ENCODE results near the gene CPM.

Gene CPM

GRCh38 chr12:68904351-68904962 is 28.5 kb downstream of the CPM start:
- no peak for DNase-seq (ENCODE audit: low read depth)

GRCh38 chr12:68903511-68903910 is 29.5 kb downstream of the CPM start:
- DNase-seq (ENCODE audit: low read depth) = no peak

- DNase-seq (ENCODE audit: low read depth) = no peak
Observed at GRCh38 chr12:68901551-68901950, 31.4 kb downstream of the CPM start.

- no peak for DNase-seq (ENCODE audit: low read depth)
Observed at GRCh38 chr12:68901145-68901544, 31.8 kb downstream of the CPM start.

GRCh38 chr12:68900241-68900640 is 32.7 kb downstream of the CPM start:
- no peak for DNase-seq (ENCODE audit: low read depth)

- no peak for DNase-seq (ENCODE audit: low read depth)
Observed at GRCh38 chr12:68899251-68899771, 33.7 kb downstream of the CPM start.

GRCh38 chr12:68896881-68897540 is 36.0 kb downstream of the CPM start:
- no peak for DNase-seq (ENCODE audit: low read depth)

- DNase-seq (ENCODE audit: low read depth) = no peak
Observed at GRCh38 chr12:68894276-68894855, 38.6 kb downstream of the CPM start.

- DNase-seq (ENCODE audit: low read depth) = no peak
Observed at GRCh38 chr12:68893741-68894140, 39.2 kb downstream of the CPM start.

GRCh38 chr12:68893201-68893600 is 39.8 kb downstream of the CPM start:
- no peak for DNase-seq (ENCODE audit: low read depth)

GRCh38 chr12:68891141-68891540 is 41.8 kb downstream of the CPM start:
- DNase-seq (ENCODE audit: low read depth) = no peak

- no peak for DNase-seq (ENCODE audit: low read depth)
Observed at GRCh38 chr12:68890701-68891113, 42.3 kb downstream of the CPM start.

GRCh38 chr12:68888243-68888642 is 44.7 kb downstream of the CPM start:
- no peak for DNase-seq (ENCODE audit: low read depth)

- DNase-seq (ENCODE audit: low read depth) = no peak
Observed at GRCh38 chr12:68887641-68888040, 45.3 kb downstream of the CPM start.

- DNase-seq (ENCODE audit: low read depth) = no peak
Observed at GRCh38 chr12:68886636-68887572, 46.1 kb downstream of the CPM start.

- DNase-seq (ENCODE audit: low read depth) = no peak
Observed at GRCh38 chr12:68885381-68885780, 47.6 kb downstream of the CPM start.

- DNase-seq (ENCODE audit: low read depth) = no peak
Observed at GRCh38 chr12:68884251-68884650, 48.7 kb downstream of the CPM start.

GRCh38 chr12:68883151-68883550 is 49.8 kb downstream of the CPM start:
- DNase-seq (ENCODE audit: low read depth) = no peak

- DNase-seq (ENCODE audit: low read depth) = no peak
Observed at GRCh38 chr12:68882251-68882964, 50.6 kb downstream of the CPM start.

- no peak for DNase-seq (ENCODE audit: low read depth)
Observed at GRCh38 chr12:68880660-68881325, 52.2 kb downstream of the CPM start.

GRCh38 chr12:68878846-68879245 is 54.1 kb downstream of the CPM start:
- no peak for DNase-seq (ENCODE audit: low read depth)

Data from stimulated activated CD8-positive, alpha-beta memory T cell treated with anti-CD3 and anti-CD28 coated beads, Interleukin-15, amount 100 ng/mL, for 24 hours (primary cell).